ENCODE results near the gene MYO5B.

Gene MYO5B

GRCh38 chr18:49961271-49961670, 233.7 kb downstream of the MYO5B start:
- DNase-seq: no peak

GRCh38 chr18:49960376-49960775, 234.6 kb downstream of the MYO5B start:
- DNase-seq: no peak

- DNase-seq: no peak
Measured at GRCh38 chr18:49959176-49959575, 235.8 kb downstream of the MYO5B start.

- no peak for DNase-seq
Measured at GRCh38 chr18:49955263-49955662, 239.7 kb downstream of the MYO5B start.

GRCh38 chr18:49953391-49953790, 241.6 kb downstream of the MYO5B start:
- DNase-seq: no peak

GRCh38 chr18:49949951-49950395, 245.0 kb downstream of the MYO5B start:
- no peak for DNase-seq

- no peak for DNase-seq
Measured at GRCh38 chr18:49948975-49949374, 246.0 kb downstream of the MYO5B start.

- DNase-seq: no peak
Measured at GRCh38 chr18:49944663-49945062, 250.3 kb downstream of the MYO5B start.

GRCh38 chr18:49936821-49937220, 258.1 kb downstream of the MYO5B start:
- no peak for DNase-seq

- DNase-seq: no peak
Measured at GRCh38 chr18:49935215-49935614, 259.7 kb downstream of the MYO5B start.

- DNase-seq: no peak
Measured at GRCh38 chr18:49934457-49934856, 260.5 kb downstream of the MYO5B start.

- DNase-seq: no peak
Measured at GRCh38 chr18:49933530-49934128, 261.3 kb downstream of the MYO5B start.

- DNase-seq: no peak
Measured at GRCh38 chr18:49931760-49932159, 263.2 kb downstream of the MYO5B start.

GRCh38 chr18:49931179-49931578, 263.8 kb downstream of the MYO5B start:
- no peak for DNase-seq

GRCh38 chr18:49926106-49926745, 268.7 kb downstream of the MYO5B start:
- DNase-seq: no peak

- no peak for DNase-seq
Measured at GRCh38 chr18:49924293-49924983, 270.5 kb downstream of the MYO5B start.

GRCh38 chr18:49922228-49922627, 272.7 kb downstream of the MYO5B start:
- DNase-seq: no peak

- DNase-seq: no peak
Measured at GRCh38 chr18:49921318-49921985, 273.5 kb downstream of the MYO5B start.

- DNase-seq: no peak
Measured at GRCh38 chr18:49920731-49921130, 274.2 kb downstream of the MYO5B start.

- DNase-seq: no peak
Measured at GRCh38 chr18:49917742-49918141, 277.2 kb downstream of the MYO5B start.

GRCh38 chr18:49915352-49915751, 279.6 kb downstream of the MYO5B start:
- DNase-seq: no peak

GRCh38 chr18:49913221-49913620, 281.7 kb downstream of the MYO5B start:
- no peak for DNase-seq

- DNase-seq: peak; percentile 75
Measured at GRCh38 chr18:49911427-49911826, 283.5 kb downstream of the MYO5B start.

GRCh38 chr18:49910986-49911385, 284.0 kb downstream of the MYO5B start:
- no peak for DNase-seq

Data from NCI-H1105 treated with DMSO at 0.1 percent for 48 hours (cell line).